Lower lobe of right lung (tissue), 2 donors: ENCODE measurements around the gene MCM9. TPM values are rescaled to one million over a fixed set of nuclear protein-coding genes. Genes with fewer than 3 reads are reported as not detected.
"Not testable (repeated sequence)": the region's sequence is repeated elsewhere in the genome, so short reads cannot be mapped to it uniquely, and the experiment has no call there.

Source experiments
- ATAC-seq, 2 donors: fragments of 200-7000 bp; cut with Tn5 transposase; one replicate each; pipeline ENCODE4 v1.9.1; 2020 to 2022; ENCODE audit warnings: mild to moderate bottlenecking in 2 of 2, moderate library complexity in 2 of 2
- DNase-seq: peaks from one replicate; pipeline ENCODE4 v3.0.0-alpha.2; 2020
- H3K27ac ChIP-seq: fragments of 200-600 bp; one replicate; pipeline ENCODE4 v1.8.0; 2022
- H3K27me3 ChIP-seq: fragments of 200-600 bp; one replicate; pipeline ENCODE4 v1.8.0; 2022; ENCODE audit warnings: low read depth
- H3K36me3 ChIP-seq: fragments of 200-600 bp; one replicate; pipeline ENCODE4 v1.8.0; 2022; ENCODE audit warnings: mild to moderate bottlenecking
- H3K4me1 ChIP-seq: fragments of 200-600 bp; one replicate; pipeline ENCODE4 v1.8.0; 2022
- H3K4me3 ChIP-seq: fragments of 200-600 bp; one replicate; pipeline ENCODE4 v1.8.0; 2022; ENCODE audit warnings: mild to moderate bottlenecking
- H3K9me3 ChIP-seq: fragments of 200-600 bp; one replicate; pipeline ENCODE4 v1.8.0; 2022
- CTCF ChIP-seq: fragments of 200-600 bp; IDR thresholded peaks from one replicate; pipeline ENCODE4 v1.8.0; 2022; ENCODE audit warnings: antibody characterized with exemption, mild to moderate bottlenecking
- intact Hi-C: fragments of 100-400 bp; cut with DNase I; formaldehyde crosslinking; loops from one replicate; pipeline ENCODE4 v1.11.0; 2022
- total RNA-seq: library from RNA; stranded (reverse); fragmentation: NEBNext Ultra II Directional; extraction: Animal tissue kit (Norgen Biotek cat#: 25700); gene quantifications from one replicate; pipeline ENCODE4 v1.2.1, GENCODE V29; 2021
- donor health status: DM: no; HTN: yes; CAD: no; lungs with severe emphysema.

MCM9 gene
- total RNA-seq, 1 donor from 2014 or later = 23.6 TPM

GRCh38 chr6:118801257-118801656 lies 133.7 kb downstream of the MCM9 start:
- peaks cover 9% of the 10 kb centered on the region for H3K4me1 ChIP-seq
- H3K27me3 ChIP-seq = no peaks in the 10 kb centered on the region
- H3K27ac ChIP-seq = no peak overlapping the region
- DNase-seq (no peak), ATAC-seq (no peak)
- no peak for TF ChIP-seq CTCF
- intact Hi-C loops = no loop called here
- H3K9me3 ChIP-seq = no peaks in the 10 kb centered on the region
- no peaks in the 10 kb centered on the region for H3K36me3 ChIP-seq
- no peak overlapping the region for H3K4me3 ChIP-seq

DNA sequence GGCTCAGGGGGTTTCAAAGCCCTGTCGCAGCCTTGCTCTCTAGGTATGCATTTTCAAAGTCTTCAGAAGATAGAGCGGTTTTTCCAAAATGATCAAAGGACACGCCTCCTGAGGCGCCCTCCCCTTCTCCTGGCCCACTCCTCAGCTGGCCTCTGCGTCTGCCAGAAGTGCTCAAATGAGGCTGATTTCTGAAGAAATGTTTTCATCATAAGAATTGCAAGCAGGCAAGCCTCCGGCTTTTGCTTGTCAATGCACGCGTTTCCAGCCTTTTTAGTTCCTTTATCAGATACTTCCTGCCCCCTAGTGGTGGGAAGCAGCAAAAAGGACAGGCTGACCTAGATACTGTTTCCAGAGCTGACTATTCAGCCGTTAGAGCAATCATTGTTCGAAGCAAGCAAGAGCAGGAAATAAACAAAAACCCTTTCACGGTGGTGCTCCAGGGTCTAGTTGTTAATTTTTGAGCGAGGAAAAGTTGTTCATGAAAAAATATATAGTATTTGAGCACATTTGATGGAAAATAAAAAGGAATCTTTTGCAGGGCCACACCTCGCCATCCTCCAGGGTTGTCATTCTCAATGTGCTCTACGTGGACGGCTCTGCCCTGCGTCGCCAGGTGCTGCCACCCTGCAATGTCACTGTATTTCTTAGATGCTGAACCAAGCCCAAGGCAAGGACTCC lies 134.4 kb downstream of the MCM9 start:
- peak; percentile 88 to 90 for ATAC-seq
- TF ChIP-seq CTCF = peak; percentile 86
- intact Hi-C loops = no loop called here
- Histone ChIP-seq H3K36me3 (no peaks in the 10 kb centered on the region), H3K27ac (no peak overlapping the region), H3K27me3 (no peaks in the 10 kb centered on the region), H3K4me1 (peaks cover 9% of the 10 kb centered on the region), H3K4me3 (no peak overlapping the region), H3K9me3 (no peaks in the 10 kb centered on the region)
- peak; percentile 63 for DNase-seq

DNA sequence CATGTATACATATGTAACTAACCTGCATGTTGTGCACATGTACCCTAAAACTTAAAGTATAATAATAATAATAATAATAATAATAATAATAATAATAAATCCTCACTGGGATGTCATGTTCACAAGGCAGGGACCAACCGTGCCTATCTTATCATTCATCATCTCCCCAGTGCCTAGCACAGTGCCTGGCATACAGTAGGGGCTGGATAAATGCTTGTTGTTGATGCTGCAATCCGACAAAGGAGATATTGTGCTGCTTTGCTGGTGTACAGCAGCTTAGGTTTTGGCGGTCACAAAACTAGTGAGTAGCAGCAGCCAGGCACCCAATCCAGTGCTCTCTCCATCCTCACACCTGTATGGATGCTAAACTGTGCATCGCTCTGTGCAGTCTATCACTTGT lies 135.1 kb downstream of the MCM9 start:
- ATAC-seq = no peak
- peaks cover 9% of the 10 kb centered on the region for H3K4me1 ChIP-seq
- no peaks in the 10 kb centered on the region for H3K9me3 ChIP-seq
- intact Hi-C loops = no loop called here
- DNase-seq = no peak
- TF ChIP-seq CTCF = no peak
- H3K4me3 ChIP-seq = no peak overlapping the region
- no peaks in the 10 kb centered on the region for H3K27me3 ChIP-seq
- no peaks in the 10 kb centered on the region for H3K36me3 ChIP-seq
- no peak overlapping the region for H3K27ac ChIP-seq

GRCh38 chr6:118796548-118796947 lies 138.4 kb downstream of the MCM9 start:
- not testable (repeated sequence) for H3K4me1 ChIP-seq

DNA sequence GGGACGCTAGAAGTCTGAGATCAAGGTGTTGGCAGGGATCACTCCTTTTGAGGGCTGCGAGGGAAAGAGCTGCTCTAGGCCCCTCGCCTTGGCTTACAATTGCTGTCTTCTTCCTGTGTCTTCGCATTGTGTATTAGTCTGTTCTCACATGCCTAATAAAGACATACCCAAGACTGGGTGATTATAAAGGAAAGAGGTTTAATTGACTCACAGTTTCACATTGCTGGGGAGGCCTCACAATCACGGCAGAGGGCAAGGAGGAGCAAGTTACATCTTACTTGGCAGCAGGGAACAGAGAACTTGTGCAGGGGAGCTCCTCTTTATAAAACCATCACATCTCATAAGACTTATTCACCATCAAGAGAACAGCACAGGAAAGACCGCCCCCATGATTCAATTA lies 143.5 kb downstream of the MCM9 start:
- TF ChIP-seq CTCF = no peak
- ATAC-seq = no peak

More at GRCh38 chr6:118796548-118796947, 138.4 kb downstream of the MCM9 start:
- H3K27ac ChIP-seq, H3K4me3 ChIP-seq, intact Hi-C loops, ATAC-seq, H3K27me3 ChIP-seq, H3K36me3 ChIP-seq, H3K9me3 ChIP-seq: not testable (repeated sequence)
- peak; percentile 67 for DNase-seq

DNA sequence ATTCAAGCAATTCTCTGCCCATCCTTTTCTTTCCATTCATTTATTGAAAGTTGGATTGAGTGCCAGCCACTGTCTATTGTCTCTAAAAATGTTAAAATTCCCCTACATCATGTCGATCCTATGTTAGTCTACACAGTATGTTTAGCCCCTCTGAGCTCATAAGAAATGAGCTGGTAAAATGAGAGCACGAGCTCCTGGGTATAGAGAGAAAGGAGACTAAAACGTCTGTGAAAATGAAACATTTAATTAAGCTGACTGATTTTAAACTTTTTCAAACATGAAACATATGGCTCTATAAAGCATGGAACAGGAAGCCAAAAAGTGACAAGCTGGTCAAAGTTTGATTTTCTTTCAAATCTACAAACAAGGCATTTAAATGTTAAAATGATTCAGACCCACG lies 145.0 kb downstream of the MCM9 start:
- H3K36me3 ChIP-seq = no peaks in the 10 kb centered on the region
- no peak overlapping the region for H3K4me3 ChIP-seq
- intact Hi-C loops = no loop called here
- H3K27ac ChIP-seq = no peak overlapping the region
- TF ChIP-seq CTCF = no peak
- ATAC-seq = no peak
- peaks cover 16% of the 10 kb centered on the region for H3K4me1 ChIP-seq
- no peaks in the 10 kb centered on the region for H3K27me3 ChIP-seq
- no peaks in the 10 kb centered on the region for H3K9me3 ChIP-seq
- DNase-seq = no peak

More for the DNA sequence above, 143.5 kb downstream of the MCM9 start:
- no peak overlapping the region for H3K4me3 ChIP-seq
- no peak for DNase-seq
- H3K36me3 ChIP-seq = no peaks in the 10 kb centered on the region
- H3K27me3 ChIP-seq = no peaks in the 10 kb centered on the region
- peaks cover 16% of the 10 kb centered on the region for H3K4me1 ChIP-seq
- intact Hi-C loops = no loop called here
- H3K27ac ChIP-seq = no peak overlapping the region
- no peaks in the 10 kb centered on the region for H3K9me3 ChIP-seq
